ENCODE data around the gene MYO3A.
"Not testable (repeated sequence)": the region's sequence is repeated elsewhere in the genome, so short reads cannot be mapped to it uniquely, and the experiment has no call there.

The MYO3A gene

DNA sequence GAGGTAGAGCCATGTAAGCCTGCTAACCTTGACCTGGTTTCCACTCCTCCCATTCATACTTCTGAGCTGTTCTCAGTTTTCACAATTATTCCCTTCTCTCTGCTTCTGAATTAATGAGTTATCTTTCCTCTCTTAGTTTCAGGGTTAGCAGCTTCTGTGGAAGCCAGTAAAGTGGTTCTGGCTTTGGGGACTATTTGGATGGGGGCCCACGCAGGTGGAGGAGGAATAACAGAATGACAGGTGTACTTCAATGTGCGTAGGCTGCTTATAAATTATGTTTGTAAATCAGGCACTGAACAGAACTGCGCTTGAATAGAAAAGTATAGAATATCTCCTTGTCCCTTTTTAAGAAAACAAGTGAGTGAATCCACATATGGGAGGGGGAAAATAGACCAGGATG lies 153.6 kb downstream of the MYO3A start:
- no peak for FAIRE-seq

DNA sequence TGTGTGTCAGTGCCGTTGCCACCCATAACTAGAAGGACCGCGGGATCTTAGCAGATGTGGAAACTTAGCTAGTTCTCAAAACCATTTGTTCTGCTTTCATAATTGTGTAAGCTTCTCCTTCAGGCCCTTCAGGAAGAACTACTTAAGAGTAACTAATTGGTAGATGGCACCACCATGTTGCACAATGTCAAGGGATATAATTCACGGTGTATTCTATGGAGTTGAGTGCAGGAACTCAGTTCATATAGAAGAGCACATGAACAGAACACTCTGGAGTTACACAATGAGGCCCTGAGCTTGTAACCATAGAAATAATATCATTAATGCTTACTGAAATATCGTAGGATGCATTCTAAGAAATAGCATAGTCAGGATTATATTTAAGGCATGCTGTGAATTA lies 156.0 kb downstream of the MYO3A start:
- FAIRE-seq, result no peak

- no peak for FAIRE-seq
Observed at GRCh38 chr10:26090762-26091161, 156.7 kb downstream of the MYO3A start.

DNA sequence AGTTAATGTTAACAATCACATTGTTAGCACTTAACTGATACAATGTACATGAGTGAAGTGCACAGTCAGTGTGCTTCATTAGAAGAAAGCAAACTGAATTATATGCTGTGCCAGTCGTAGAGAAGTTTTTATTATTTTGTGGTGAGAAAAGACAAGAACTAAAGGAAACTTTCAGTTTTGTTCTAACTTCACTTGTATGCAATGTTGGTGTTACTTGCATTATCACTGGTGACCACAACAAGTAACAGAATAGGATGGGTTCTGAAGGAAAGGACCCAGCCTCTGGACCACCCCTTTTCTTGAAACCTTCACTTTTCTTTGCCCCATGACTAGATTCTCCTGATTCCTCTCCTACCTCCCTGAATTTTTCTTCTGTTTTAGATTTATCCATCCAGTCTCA lies 159.2 kb downstream of the MYO3A start:
- no peak for FAIRE-seq

GRCh38 chr10:26095781-26096180 lies 161.8 kb downstream of the MYO3A start:
- FAIRE-seq, result no peak

- not testable (repeated sequence) for FAIRE-seq
Observed at GRCh38 chr10:26097549-26097948, 163.5 kb downstream of the MYO3A start.

DNA sequence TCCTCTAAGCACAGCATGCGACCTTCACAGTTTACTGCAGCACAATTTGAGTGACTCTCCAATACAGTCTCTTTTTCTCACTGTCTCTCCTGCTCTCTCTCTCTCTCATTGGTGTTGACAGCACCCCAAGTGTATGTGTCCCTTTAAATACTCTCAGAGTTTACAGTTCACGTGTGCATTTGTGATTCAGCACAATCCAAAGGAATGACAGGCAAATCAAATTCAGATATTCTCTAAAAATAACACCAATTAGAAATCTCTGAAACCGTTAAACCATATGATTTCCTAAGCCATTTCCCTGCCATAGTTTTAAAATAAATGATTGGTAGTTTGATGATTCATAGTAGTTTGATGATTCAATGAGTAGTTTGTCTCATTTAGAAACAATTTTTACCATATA lies 178.5 kb downstream of the MYO3A start:
- peak; percentile 60 for FAIRE-seq

- FAIRE-seq, result no peak
Observed at GRCh38 chr10:26138613-26139012, 204.6 kb downstream of the MYO3A start.

- FAIRE-seq, result no peak
Observed at GRCh38 chr10:26156019-26156418, 222.0 kb downstream of the MYO3A start.

DNA sequence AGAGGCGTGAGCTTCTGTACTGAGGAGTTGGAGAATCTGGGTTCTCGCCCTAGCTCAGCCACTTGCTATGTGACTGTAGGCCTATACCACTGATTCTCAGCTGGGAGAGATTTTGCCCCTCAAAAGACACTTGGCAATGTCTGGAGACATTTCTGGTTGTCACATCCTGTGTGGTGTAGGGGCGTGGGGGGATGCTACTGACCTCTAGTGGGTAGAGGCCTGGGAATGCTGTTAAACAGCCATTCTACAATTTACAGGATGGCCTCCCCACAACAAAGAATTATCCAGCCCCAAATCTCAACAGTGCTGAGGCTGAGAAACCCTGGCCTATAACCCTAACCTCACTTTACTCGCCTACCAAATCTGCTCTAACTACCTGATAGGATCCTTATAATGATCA lies 223.7 kb downstream of the MYO3A start:
- FAIRE-seq, result no peak

GRCh38 chr10:26169466-26169865 lies 235.4 kb downstream of the MYO3A start:
- FAIRE-seq, result peak; percentile 81

DNA sequence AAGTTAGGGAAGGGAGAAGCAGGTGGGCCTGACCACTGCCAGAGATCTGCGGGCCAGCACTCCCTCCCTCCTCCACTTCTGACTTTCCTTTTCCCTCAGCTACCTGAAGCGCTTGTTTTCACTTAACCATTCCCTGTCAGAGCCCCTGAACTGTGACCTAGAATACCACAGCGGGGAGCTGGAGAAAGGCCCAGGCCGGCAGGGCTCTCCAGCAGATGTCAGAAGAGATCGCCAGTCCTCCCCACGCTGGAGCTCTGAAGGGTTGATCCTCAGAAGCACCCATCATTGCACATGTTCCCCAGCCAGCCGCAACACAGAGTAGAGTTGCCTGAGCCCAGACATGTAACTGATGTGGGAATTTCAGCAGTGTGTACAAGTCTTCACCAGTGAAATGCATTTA lies 238.1 kb downstream of the MYO3A start:
- no peak for FAIRE-seq

DNA sequence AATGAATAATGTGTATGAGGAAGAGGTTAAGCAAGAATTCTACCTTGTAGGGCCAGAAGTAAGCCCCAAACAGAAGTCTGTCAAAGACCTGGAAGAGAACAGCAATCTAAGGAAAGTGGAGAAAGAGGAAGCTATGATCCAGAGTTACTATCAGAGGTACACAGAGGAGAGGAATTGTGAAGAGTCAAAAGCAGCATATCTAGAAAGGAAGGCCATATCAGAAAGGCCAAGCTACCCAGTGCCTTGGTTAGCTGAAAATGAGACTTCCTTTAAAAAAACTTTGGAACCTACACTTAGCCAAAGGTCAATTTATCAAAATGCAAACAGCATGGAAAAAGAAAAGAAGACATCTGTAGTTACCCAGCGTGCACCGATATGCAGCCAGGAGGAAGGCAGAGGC lies 239.8 kb downstream of the MYO3A start:
- FAIRE-seq, result no peak

DNA sequence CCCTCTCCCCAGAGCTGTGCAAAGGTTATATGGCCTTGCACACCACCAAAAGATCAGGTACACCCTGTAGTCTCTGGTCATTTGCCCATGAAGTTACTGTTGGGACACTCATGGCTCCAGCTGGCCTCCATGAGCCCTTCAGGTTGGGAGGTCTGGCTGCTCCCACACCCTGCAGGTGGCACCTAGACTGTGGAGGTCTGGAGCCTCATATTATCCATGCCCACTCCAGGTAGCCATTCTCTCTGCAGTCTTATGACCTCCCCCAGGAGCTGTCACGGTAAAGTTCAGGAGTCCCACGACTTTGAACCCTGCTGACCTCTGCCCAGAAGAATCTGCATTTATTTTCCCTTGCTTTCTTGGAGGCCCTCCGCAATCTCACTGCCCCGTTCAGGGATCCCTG lies 243.3 kb downstream of the MYO3A start:
- FAIRE-seq, result no peak

GRCh38 chr10:26194275-26194674 lies 260.2 kb downstream of the MYO3A start:
- FAIRE-seq, result no peak

DNA sequence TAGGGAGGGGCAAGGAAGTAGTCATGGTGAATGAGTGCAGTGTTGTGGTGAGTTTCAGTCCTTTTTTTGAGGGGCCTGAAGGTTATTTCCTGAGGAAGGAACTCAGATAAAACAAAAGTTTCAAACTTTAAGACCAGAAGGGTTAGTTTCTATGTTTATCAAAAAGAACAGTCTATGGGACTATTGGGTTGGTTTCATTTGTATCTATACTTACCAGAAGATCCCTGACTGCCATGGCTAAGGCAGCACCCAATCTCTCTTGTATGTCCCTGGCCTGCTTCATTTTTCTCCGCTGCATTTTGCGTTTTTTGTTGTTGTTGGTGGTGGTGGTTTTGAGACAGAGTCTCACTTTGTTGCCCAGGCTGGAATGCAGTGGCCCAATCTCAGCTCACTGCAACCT lies 263.2 kb downstream of the MYO3A start:
- FAIRE-seq, result no peak

- no peak for FAIRE-seq
Observed at GRCh38 chr10:26198119-26198518, 264.1 kb downstream of the MYO3A start.

DNA sequence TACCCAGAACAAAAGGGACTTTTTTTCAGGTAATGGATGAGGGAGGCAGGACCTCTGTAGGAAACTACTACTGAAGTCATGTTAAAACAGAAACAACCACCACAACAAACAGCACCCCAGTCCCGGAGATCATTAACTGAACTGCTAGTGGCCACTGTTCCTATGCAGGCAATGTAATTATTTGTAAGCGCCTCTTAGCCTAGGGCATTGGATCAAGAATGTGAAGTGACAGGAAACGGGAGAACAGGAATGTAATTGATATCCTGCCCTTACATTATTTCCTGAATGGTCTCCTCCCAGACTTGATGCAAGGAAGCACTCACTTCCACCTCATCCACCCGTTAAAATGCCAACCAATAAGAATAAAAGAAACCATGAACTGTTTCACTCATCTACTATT lies 265.8 kb downstream of the MYO3A start:
- FAIRE-seq, result no peak

DNA sequence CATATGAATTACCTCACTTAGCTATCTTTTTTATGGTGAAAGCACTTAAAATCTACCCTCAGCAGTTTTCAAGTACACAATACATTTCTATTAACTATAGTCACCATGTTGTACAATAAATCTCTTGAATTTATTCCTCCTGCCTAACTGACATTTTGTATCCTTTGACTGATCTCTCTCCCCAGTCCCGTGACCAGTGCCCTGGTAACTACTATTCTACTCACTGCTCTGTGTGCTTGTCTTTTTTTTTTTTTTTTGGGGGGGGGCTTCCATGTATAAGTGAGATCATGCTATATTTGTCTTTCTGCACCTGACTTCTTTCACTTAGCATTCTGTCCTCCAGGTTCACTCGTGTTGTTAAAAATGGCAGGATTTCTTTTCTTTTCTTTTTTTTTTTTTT lies 271.2 kb downstream of the MYO3A start:
- FAIRE-seq, result no peak

DNA sequence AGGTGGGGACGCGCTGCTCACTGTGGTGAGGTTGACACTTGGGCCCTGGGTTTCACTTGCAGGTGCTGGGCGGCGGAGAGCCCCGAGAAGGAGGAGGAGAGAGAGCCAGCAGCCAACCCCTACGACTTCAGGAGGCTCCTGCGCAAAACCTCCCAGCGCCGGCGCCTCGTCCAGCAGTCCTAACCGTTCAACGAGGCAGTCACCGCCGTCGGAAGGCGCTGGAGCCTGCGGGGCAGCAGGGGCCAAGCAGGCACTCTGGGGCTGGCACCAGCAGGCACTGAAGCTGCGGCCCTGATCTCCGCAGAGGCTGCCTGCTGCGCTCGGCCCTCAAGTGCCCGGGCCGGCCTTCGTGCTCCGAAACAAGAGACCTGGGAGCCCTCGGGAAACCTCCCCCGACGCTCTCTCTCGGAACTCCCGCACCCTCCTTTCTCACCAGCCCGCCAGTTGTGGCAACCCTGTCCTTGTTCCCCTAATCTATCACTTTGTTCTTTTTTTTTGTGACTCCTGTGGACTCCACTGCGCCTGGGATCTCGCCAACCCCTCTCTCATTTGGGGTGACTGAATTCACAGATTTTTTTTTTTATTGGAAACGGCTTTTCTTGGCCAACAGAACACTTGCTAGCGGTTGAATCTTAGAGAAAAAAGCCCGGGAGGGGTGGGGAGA lies 277.9 kb downstream of the MYO3A start:
- no peak for FAIRE-seq

DNA sequence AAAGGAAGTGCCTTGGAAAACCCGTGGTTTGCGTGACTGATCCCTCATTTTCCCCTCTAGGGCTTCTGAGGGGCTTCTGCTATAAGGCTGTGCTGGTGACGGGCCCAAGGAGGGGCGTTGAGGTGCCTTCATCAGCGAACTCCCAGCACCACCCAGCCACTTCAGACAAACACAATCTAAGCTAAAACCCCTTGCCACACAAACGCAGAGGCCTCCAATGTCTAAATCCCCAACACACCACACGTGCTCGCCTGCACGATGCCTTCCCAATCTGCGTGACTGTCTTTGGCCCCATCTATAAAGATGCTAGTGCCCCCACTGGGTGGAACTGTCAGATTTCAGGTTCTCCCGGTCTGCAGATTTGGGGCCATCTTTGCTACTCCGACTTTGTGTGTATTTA lies 278.5 kb downstream of the MYO3A start:
- no peak for FAIRE-seq

GRCh38 chr10:26213157-26213800 lies 279.2 kb downstream of the MYO3A start:
- no peak for FAIRE-seq

DNA sequence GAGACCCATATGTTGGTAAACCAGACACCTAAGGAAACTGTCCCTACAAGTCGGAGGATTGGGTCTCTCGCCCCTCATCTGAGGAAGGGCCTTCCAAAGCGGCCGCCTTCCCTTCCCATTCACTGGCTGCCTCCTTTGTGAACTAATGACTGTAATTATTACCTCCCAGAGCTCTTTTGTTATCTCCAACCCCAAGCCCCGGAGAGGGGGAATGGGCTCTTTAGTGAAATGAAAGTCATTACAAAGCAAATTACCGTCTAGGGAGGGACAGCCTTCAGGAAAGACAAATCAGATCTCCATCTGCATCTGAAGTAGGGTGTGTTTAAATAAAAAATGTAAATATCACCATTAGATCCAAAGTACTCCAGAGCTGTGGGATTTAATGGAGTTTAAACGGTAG lies 280.0 kb downstream of the MYO3A start:
- FAIRE-seq, result no peak

- FAIRE-seq, result no peak
Observed at GRCh38 chr10:26214551-26215395, 280.7 kb downstream of the MYO3A start.

Measured in islet of Langerhans (tissue), 1 donor.